Karpas-422 (cell line): ENCODE results near the gene SLC16A1. TPM values are rescaled to one million over a fixed set of nuclear protein-coding genes. Genes with fewer than 3 reads are reported as not detected.

ENCODE experiments used
- DNase-seq: peaks from one replicate; pipeline ENCODE4 v3.0.0-alpha.2; 2015
- H2AFZ ChIP-seq: fragments of 200-600 bp; sonication (generic); 2 replicates; pipeline ENCODE4 v1.6.1; 2014; ENCODE audit warnings: antibody characterized with exemption, low read length, mixed read lengths
- H3K27ac ChIP-seq: fragments of 200-600 bp; sonication (generic); 2 replicates; pipeline ENCODE4 v1.5.1; 2014; ENCODE audit warnings: mild to moderate bottlenecking, low read length, moderate library complexity
- H3K27me3 ChIP-seq: fragments of 200-600 bp; sonication (generic); 2 replicates; pipeline ENCODE4 v1.6.1; 2014; ENCODE audit warnings: low read length, mixed read lengths
- H3K36me3 ChIP-seq: fragments of 200-600 bp; sonication (generic); 2 replicates; pipeline ENCODE4 v1.6.1; 2014; ENCODE audit warnings: low read length, mixed read lengths; ENCODE audit not compliant: insufficient read depth
- H3K4me1 ChIP-seq: fragments of 200-600 bp; sonication (generic); 2 replicates; pipeline ENCODE4 v1.6.1; 2014; ENCODE audit warnings: mild to moderate bottlenecking, low read length, mixed read lengths
- H3K4me2 ChIP-seq: fragments of 200-600 bp; sonication (generic); 2 replicates; pipeline ENCODE4 v1.6.1; 2014; ENCODE audit warnings: low read length, low read depth, mild to moderate bottlenecking; ENCODE audit not compliant: poor library complexity, severe bottlenecking
- H3K4me3 ChIP-seq: fragments of 200-600 bp; sonication (generic); 2 replicates; pipeline ENCODE4 v1.5.1; 2014; ENCODE audit warnings: mild to moderate bottlenecking, antibody characterized with exemption, low read length, mixed read lengths
- H3K79me2 ChIP-seq: fragments of 200-600 bp; sonication (generic); 2 replicates; pipeline ENCODE4 v1.6.1; 2014; ENCODE audit warnings: mild to moderate bottlenecking, low read length, mixed read lengths
- H3K9ac ChIP-seq: fragments of 200-600 bp; sonication (generic); 2 replicates; pipeline ENCODE4 v1.6.0; 2014; ENCODE audit warnings: low read length
- H3K9me2 ChIP-seq: fragments of 200-600 bp; sonication (generic), shearing (Covaris generic); replicated peaks from 2 replicates; pipeline ENCODE4 v1.6.0; 2014; ENCODE audit warnings: mild to moderate bottlenecking, low read length, moderate library complexity; ENCODE audit not compliant: insufficient read depth
- H3K9me3 ChIP-seq: fragments of 300-700, 200-600 bp; sonication (generic); 2 replicates; pipeline ENCODE4 v1.6.1; 2014; ENCODE audit warnings: low read length, mixed read lengths
- H4K20me1 ChIP-seq: fragments of 200-600 bp; sonication (generic); 2 replicates; pipeline ENCODE4 v1.6.1; 2014; ENCODE audit warnings: mild to moderate bottlenecking, antibody characterized with exemption, low read length, low read depth; ENCODE audit not compliant: insufficient read depth
- total RNA-seq: library from RNA; depleted of rRNA; stranded (reverse); fragments of >200 nt; shearing (Covaris generic); gene quantifications from 2 replicates; pipeline ENCODE4 v1.2.3, GENCODE V29; 2014; ENCODE audit warnings: low replicate concordance

SLC16A1 gene
- total RNA-seq, 1 experiment from 2014 or later: 186 TPM

DNA sequence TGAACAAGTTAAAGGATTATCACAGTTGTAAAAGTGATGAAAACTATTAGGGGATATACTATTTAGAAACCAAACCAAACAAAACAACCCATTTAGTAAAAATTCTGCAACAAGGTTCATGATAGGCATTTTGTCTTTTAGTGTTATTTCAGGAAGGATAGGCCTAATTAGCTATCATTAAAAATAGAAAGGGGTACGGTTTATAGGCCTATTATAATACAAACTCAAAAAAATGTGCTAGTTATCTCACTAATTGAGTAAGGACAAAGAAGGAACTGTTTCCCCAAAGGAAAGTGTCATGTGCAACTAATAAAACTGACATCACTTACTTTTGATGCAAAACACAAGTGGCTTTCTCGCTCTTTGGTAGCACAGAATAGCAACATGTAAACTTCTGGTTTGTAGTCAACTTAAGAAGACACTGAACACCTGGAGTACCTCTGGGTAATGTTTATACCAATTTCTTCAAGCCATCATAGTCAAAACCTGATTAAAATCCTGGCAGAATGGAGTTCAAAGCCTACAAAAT, 28.5 kb downstream of the SLC16A1 start:
- Histone ChIP-seq H3K9ac (no peak overlapping the region), H3K4me3 (no peak overlapping the region), H3K4me1 (peaks cover 30% of the 10 kb centered on the region), H3K9me3 (no peaks in the 10 kb centered on the region), H3K27ac (peak overlapping the region; percentile 0), H2AFZ (no peak overlapping the region), H3K79me2 (peaks cover 99% of the 10 kb centered on the region), H3K4me2 (no peak overlapping the region), H3K36me3 (peaks cover 53% of the 10 kb centered on the region), H3K27me3 (no peaks in the 10 kb centered on the region), H4K20me1 (peaks cover 28% of the 10 kb centered on the region; the same call in 1 of the 2 replicates), H3K9me2 (no peaks in the 10 kb centered on the region)
- no peak for DNase-seq

DNA sequence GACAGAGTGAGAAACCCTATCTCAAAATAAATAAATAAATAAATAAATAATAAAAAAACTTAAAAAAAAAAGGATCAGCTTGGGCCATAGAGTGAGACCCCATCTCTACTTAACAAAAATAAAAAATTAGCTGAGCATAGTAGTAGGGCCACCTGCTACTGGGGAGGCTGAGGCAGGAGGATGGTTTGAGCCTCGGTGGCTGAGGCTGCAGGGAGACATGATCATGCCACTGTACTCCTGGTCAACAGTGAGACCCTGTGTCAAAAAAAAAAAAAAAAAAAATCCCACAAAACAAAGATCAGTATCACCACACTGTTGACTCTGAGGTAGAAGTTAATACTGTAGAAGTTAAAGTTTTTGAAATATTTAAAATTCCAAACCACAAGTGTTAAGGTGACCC, 29.1 kb downstream of the SLC16A1 start:
- H3K4me2 ChIP-seq: no peak overlapping the region
- DNase-seq: no peak
- H3K9me2 ChIP-seq: no peaks in the 10 kb centered on the region
- H3K27me3 ChIP-seq: no peaks in the 10 kb centered on the region
- no peak overlapping the region for H3K4me3 ChIP-seq
- 0 out of 2 replicates have a peak overlapping the region, but pooled peaks have one; percentile 0 for H3K27ac ChIP-seq
- H3K79me2 ChIP-seq: peaks cover 95% of the 10 kb centered on the region
- no peak overlapping the region for H2AFZ ChIP-seq
- H3K4me1 ChIP-seq: peaks cover 30% of the 10 kb centered on the region
- H3K36me3 ChIP-seq: peaks cover 55% of the 10 kb centered on the region
- H3K9me3 ChIP-seq: no peaks in the 10 kb centered on the region
- no peak overlapping the region for H3K9ac ChIP-seq
- H4K20me1 ChIP-seq: peaks cover 23% of the 10 kb centered on the region; the same call in 1 of the 2 replicates

DNA sequence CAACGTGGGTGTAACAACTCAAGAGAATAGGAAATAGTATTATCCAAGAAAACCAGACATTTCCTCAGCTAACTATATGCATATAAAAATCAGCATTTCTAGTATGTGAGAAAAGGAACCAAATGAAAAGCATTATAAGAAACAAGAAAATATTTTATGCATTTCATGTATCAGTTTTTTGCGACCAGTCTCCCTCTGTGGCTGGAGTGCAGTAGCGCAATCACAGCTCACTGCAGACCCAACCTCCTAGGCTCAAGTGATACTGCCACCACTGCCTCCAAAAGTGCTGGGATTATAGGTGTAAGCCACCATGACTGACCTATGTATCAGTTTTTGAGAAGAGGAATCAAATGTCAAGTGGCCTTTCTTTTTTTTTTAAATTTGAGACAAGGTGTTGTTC, 31.0 kb downstream of the SLC16A1 start:
- Histone ChIP-seq H3K27me3 (no peaks in the 10 kb centered on the region), H3K9me2 (no peaks in the 10 kb centered on the region), H3K27ac (no peak overlapping the region), H3K79me2 (peaks cover 85% of the 10 kb centered on the region), H3K9me3 (no peaks in the 10 kb centered on the region), H2AFZ (no peak overlapping the region), H4K20me1 (peaks cover 22% of the 10 kb centered on the region; the same call in 1 of the 2 replicates), H3K9ac (no peak overlapping the region), H3K4me2 (no peak overlapping the region), H3K4me1 (peaks cover 28% of the 10 kb centered on the region), H3K36me3 (peaks cover 65% of the 10 kb centered on the region), H3K4me3 (no peak overlapping the region)
- DNase-seq: no peak

DNA sequence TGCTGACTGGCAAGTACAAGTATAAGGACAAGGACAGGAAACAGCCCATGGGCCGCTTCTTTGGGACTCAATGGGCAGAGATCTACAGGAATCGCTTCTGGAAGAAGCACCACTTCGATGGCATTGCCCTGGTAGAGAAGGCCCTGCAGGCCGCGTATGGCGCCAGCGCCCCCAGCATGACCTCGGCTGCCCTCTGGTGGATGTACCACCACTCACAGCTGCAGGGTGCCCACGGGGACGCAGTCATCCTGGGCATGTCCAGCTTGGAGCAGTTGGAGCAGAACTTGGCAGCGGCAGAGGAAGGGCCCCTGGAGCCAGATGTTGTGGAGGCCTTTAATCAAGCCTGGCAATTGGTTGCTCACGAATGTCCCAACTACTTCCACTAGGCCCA, 32.0 kb downstream of the SLC16A1 start:
- Histone ChIP-seq H3K9me3 (no peaks in the 10 kb centered on the region), H3K9me2 (no peaks in the 10 kb centered on the region), H3K27me3 (no peaks in the 10 kb centered on the region), H3K27ac (no peak overlapping the region), H3K4me3 (no peak overlapping the region), H2AFZ (no peak overlapping the region), H3K9ac (no peak overlapping the region), H4K20me1 (peaks cover 18% of the 10 kb centered on the region; the same call in 1 of the 2 replicates), H3K4me1 (peaks cover 19% of the 10 kb centered on the region), H3K79me2 (peaks cover 81% of the 10 kb centered on the region), H3K4me2 (no peak overlapping the region), H3K36me3 (peaks cover 60% of the 10 kb centered on the region)
- DNase-seq: no peak

DNA sequence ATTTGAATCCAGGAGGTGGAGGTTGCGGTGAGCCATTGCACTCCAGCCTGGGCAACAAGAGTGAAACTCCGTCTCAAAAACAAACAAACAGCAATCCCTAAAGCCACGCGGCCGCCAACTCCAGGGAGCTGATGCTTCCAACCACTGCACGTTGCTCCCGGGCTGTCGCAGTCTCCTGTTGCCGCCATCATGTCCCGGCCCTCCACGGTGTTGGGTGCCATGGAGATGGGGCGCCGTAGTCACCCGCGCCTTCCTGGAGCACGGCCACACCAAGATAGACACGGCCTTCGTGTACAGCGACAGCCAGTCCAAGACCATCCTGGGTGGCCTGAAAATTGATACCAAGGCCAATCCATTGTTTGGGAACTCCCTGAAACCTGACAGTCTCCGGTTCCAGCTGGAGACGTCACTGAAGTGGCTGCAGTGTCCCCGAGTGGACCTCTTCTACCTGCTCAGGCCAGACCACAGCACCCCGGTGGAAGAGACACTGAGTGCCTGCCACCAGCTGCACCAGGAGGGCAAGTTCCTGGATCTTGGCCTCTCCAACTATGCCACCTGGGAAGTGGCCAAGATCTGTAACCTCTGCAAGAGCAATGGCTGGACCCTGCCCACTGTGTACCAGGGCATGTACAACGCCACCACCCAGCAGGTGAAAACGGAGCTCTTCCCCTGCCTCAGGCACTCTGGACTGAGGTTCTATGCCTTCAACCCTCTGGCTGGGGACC, 32.6 kb downstream of the SLC16A1 start:
- Histone ChIP-seq H3K9ac (no peak overlapping the region), H3K79me2 (peaks cover 79% of the 10 kb centered on the region)
- DNase-seq: no peak

DNA sequence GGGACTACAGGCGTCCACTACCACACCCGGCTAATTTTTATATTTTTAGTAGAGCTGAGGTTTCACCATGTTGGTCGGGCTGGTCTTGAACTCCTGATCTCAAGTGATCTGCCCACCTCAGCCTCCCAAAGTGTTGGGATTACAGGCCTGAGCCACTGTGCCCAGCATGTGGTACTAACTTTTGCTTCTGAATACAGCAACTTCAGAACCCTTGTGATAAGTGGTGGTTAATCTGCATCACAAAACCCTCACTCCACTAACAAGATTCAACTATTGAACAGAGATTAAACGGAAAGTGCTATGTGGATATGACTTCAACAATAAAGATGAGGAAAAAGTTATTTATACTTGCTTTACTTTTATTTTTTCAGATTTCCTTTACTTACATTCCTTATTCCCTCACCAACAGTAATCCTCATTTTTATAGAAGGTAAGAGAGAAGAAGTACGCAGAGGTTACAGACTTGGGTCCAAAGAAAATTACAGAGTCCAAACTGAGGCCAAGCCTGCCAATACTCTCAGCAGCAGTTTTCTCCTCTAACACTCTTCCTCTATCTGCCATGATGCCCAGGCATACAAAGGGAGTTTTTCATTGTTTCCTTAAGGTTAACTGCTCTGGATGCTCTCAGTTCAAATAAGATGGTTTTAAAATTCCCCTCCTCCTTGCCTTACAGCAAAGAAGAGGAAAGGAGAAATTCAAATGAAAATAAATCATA, 44.3 kb downstream of the SLC16A1 start:
- DNase-seq: no peak
- peaks cover 58% of the 10 kb centered on the region for H3K79me2 ChIP-seq
- no peak overlapping the region for H3K27ac ChIP-seq
- no peak overlapping the region for H3K4me3 ChIP-seq
- no peaks in the 10 kb centered on the region for H3K4me1 ChIP-seq
- peaks cover 3% of the 10 kb centered on the region; the same call in 1 of the 2 replicates for H4K20me1 ChIP-seq
- no peak overlapping the region for H2AFZ ChIP-seq
- peaks cover 53% of the 10 kb centered on the region for H3K36me3 ChIP-seq
- no peaks in the 10 kb centered on the region for H3K27me3 ChIP-seq
- no peak overlapping the region for H3K9ac ChIP-seq
- no peak overlapping the region for H3K4me2 ChIP-seq
- no peaks in the 10 kb centered on the region for H3K9me3 ChIP-seq
- no peaks in the 10 kb centered on the region for H3K9me2 ChIP-seq

More for the DNA sequence above, 32.6 kb downstream of the SLC16A1 start:
- H3K4me2 ChIP-seq: no peak overlapping the region
- H3K9me3 ChIP-seq: no peaks in the 10 kb centered on the region
- H2AFZ ChIP-seq: no peak overlapping the region
- H3K36me3 ChIP-seq: peaks cover 58% of the 10 kb centered on the region
- H4K20me1 ChIP-seq: peaks cover 14% of the 10 kb centered on the region; the same call in 1 of the 2 replicates
- H3K27me3 ChIP-seq: no peaks in the 10 kb centered on the region
- peaks cover 14% of the 10 kb centered on the region for H3K4me1 ChIP-seq
- no peak overlapping the region for H3K4me3 ChIP-seq
- H3K9me2 ChIP-seq: no peaks in the 10 kb centered on the region
- H3K27ac ChIP-seq: no peak overlapping the region

DNA sequence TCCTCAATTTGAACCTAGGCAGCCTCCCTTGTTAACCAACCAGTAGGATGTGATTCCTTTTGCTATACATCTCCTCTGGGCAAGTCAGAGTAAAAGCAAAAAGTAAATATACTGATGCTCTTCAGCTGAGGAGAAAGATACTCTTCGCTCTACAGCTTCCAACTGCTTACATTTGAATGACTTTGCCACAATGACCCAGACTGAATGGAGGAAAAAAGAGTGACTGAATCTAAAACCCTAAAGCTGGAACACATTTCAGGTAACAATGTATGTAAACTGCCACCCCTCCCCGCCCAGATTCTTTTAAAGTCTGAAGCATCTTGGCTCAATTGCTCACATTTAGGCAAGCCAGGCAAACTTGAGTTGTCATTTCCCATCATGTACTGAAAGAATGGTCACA, 46.1 kb downstream of the SLC16A1 start:
- Histone ChIP-seq H3K27me3 (no peaks in the 10 kb centered on the region), H3K4me3 (no peak overlapping the region), H3K36me3 (peaks cover 49% of the 10 kb centered on the region), H3K4me2 (no peak overlapping the region), H2AFZ (no peak overlapping the region), H3K79me2 (peaks cover 43% of the 10 kb centered on the region), H3K27ac (no peak overlapping the region), H3K4me1 (no peaks in the 10 kb centered on the region), H4K20me1 (peaks cover 3% of the 10 kb centered on the region; the same call in 1 of the 2 replicates), H3K9me3 (no peaks in the 10 kb centered on the region), H3K9ac (no peak overlapping the region), H3K9me2 (no peaks in the 10 kb centered on the region)
- no peak for DNase-seq

DNA sequence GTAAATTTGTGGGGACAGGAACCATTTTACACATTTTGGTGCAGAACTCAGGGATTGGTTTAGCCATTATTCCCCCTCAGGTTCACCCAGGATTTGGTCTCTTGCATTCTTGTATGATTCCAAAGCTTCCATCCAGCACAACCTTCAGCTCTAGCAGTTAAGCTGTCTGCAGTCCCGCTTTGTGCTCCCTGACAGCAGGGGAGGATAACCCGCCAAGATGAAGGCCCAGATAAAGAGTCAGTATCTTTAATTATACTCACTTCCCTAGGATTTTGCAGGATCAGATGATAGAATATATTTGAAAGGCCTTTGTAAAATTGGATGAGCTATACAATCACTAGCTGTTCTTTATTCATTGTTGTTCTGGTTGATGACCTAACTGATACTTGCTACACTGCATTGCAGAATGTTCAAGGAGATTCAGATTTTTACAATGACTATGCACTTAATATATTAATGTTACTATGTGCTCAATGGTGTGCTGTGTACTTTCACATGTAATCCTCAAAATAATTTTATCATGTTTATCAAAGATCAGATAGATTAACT, 49.8 kb downstream of the SLC16A1 start:
- Histone ChIP-seq H3K9me2 (no peaks in the 10 kb centered on the region), H3K79me2 (peaks cover 14% of the 10 kb centered on the region), H3K9ac (no peak overlapping the region), H3K27me3 (no peaks in the 10 kb centered on the region), H3K4me3 (no peak overlapping the region), H4K20me1 (peaks cover 3% of the 10 kb centered on the region; the same call in 1 of the 2 replicates), H2AFZ (no peak overlapping the region), H3K36me3 (peaks cover 19% of the 10 kb centered on the region; the same call in 1 of the 2 replicates), H3K9me3 (no peaks in the 10 kb centered on the region), H3K27ac (no peak overlapping the region), H3K4me1 (no peaks in the 10 kb centered on the region), H3K4me2 (no peak overlapping the region)
- no peak for DNase-seq
